ENCODE measurements around the gene CCDC3.
"Not testable (repeated sequence)": the region's sequence is repeated elsewhere in the genome, so short reads cannot be mapped to it uniquely, and the experiment has no call there.

CCDC3 gene

DNA sequence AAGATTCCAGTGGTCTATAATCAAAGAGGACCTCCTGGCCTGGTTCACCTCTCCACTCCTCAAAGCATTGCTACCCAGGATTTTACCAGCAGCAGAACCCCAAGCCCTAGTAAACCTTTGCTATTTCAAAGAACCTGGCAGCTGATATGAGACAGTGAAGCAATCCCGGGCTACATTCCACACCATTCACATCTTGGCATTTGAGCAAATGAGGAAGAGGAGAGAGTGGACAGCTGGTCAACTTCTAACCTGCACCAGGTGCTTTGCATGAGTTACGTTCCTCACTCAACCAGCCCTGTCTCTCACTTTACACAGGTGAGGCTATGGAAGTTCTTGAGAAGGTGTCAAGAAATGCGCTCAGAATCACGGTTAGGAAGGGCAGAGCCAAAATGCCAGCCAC lies 1.1 kb downstream of the CCDC3 start:
- DNase-seq (ENCODE audit: low read depth in 3 of 3), result no peak

DNA sequence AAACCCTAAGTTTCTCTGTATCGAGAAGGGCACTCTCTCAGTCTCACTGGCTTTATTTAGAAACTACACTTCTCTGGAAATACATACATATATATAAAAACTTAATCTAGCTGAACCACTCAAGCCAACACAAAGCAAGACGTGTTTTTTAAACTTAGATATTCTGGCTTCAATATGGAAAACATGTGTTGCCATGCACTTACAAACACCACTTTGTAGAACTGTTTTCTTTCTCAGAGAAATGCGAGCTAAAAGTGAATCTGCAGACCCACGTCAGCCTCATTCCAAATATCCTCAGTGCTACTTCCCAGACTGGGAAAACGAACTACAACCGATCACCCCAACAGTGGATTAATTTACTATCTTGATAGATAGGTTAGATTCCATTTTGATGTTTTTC lies 1.7 kb downstream of the CCDC3 start:
- DNase-seq (ENCODE audit: low read depth in 3 of 3), result no peak

DNA sequence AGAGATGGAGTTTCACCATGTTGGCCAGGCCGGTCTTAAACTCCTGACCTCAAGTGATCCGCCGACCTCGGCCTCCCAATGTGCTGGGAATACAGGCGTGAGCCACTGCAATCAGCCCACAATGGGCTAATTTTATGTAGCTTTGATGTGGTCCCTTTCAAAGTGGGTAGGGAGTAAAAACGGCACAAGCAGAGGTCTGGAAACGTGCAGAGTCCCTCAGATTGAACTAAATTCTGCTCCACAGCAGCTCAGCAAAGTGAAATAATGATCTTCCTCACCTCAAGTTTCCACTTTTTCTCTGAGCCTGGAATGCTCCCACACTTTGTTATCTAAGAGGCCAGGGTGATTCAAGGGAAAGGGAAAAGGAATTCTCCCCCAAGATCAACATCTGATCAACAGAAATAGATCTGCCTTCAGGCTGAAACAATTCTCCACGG lies 6.1 kb downstream of the CCDC3 start:
- no peak for DNase-seq (ENCODE audit: low read depth in 3 of 3)

GRCh38 chr10:12993595-12993994 lies 7.9 kb downstream of the CCDC3 start:
- no peak for DNase-seq (ENCODE audit: low read depth in 3 of 3)

- no peak for DNase-seq (ENCODE audit: low read depth in 3 of 3)
These were observed 16.2 kb downstream of the CCDC3 start for GRCh38 chr10:12985347-12985746.

- DNase-seq (ENCODE audit: low read depth in 3 of 3), result no peak
These were observed 17.3 kb downstream of the CCDC3 start for GRCh38 chr10:12984165-12984747.

GRCh38 chr10:12983568-12983967 lies 17.9 kb downstream of the CCDC3 start:
- DNase-seq (ENCODE audit: low read depth in 3 of 3), result not testable (repeated sequence)

DNA sequence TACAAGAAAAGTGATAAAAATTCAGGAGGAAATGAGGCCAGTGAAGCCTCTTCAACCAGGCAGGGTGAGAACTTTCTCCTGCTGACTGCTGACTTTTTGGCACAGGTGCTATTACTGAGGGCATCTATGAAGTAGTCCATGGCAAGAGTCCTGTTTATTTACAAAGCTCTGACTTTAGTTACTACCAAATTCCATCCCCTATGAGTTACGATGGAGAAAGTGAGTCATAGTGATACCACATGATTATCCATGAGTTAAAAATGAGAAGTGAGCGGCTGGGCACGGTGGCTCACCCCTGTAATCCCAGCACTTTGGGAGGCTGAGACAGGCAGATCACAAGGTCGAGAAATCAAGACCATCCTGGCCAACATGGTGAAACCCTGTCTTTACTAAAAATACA lies 19.9 kb downstream of the CCDC3 start:
- DNase-seq (ENCODE audit: low read depth in 3 of 3), result no peak

- no peak for DNase-seq (ENCODE audit: low read depth in 3 of 3)
These were observed 20.7 kb downstream of the CCDC3 start for GRCh38 chr10:12980713-12981306.

- DNase-seq (ENCODE audit: low read depth in 3 of 3), result no peak
These were observed 21.3 kb downstream of the CCDC3 start for GRCh38 chr10:12980102-12980661.

GRCh38 chr10:12978891-12979290 lies 22.6 kb downstream of the CCDC3 start:
- DNase-seq (ENCODE audit: low read depth in 3 of 3), result no peak

DNA sequence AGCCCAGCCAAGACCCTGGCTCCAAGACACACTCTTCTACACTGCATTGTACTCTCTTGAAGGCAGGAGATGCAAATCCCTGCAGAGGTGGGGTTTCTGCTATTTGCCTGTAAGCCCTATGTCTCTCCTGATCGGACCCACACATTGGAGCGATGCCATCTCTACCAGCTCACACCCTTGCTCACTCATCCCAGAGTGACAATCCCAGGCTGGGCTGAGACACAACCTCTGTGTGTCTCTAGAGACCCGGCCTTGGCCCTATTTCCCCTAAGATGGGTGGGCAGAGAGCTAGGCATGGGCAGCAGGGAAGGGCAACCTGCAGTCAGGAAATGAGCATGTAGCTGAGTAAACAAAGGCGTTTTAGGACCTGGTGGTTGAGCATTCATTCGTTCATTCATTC lies 25.6 kb downstream of the CCDC3 start:
- DNase-seq (ENCODE audit: low read depth in 3 of 3), result no peak

DNA sequence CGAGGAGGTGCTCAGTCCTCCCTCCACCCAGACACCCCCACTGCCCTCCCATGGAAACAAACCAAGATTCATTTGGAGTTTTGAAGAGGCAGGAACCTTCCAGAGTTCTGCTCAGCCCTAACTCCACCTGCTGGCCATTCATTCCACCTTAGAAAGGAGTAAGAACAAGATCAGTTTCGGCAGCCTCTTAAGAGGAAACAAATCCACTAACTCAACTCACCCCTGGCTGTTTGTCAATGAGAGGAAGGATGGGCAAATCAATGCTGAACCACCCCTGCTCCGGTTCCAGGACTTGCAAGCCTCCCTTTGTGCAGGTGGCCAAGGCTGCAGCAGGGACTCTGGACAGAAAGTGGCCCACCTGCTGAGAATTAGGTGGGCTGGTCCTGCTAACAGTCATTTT lies 26.2 kb downstream of the CCDC3 start:
- no peak for DNase-seq (ENCODE audit: low read depth in 3 of 3)

DNA sequence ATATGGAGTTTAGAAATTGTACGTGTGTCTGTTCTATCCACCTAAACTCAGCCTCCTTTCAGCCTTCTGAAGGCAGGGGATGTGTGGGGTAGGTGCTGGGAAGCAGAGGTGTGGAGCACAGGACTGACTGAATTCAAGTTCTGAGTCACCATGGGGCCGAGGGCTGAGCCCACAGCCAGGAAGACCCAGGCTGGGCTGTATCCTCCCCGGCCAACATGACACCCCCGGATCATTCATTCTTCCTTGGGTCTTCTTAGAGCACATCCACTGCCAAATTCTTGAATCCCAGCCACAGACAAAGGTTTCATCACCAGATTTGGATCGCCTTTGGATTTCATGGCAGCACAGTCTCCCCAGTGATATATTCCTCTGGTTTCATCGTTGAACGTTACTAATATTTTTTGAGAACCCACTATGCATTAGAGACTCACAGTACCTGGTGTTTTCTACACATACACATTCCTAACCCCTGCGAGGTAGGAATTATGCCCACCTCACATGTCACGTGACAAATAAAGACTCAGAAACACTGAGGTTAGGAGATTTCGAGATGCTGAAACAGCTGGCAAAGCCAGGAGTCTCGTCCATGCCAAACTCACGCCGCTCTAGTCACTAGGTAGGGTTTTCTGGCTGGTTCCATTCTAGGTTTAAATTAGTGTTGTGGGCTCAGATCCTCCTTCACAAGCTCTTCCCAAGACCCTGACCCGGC lies 26.9 kb downstream of the CCDC3 start:
- DNase-seq (ENCODE audit: low read depth in 3 of 3), result no peak

DNA sequence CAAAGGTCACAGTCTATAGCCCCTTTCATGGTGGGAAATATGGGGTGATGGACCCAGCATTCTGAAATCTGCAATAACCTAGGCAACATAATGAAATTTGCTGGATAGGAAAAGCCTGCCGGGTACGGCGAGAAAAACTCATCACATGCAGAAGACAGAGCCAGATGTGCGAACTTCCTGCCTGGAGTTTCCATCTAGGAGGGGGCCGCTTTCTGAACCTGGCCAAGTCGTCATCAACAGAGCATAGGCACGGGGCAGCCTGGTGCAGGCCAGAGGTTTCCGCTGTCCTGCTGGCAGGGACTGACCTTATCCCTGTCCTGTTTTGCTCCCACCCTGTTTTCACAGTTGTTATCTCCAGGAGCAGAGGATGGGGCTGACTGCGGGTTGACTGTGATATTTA lies 27.4 kb downstream of the CCDC3 start:
- no peak for DNase-seq (ENCODE audit: low read depth in 3 of 3)

DNA sequence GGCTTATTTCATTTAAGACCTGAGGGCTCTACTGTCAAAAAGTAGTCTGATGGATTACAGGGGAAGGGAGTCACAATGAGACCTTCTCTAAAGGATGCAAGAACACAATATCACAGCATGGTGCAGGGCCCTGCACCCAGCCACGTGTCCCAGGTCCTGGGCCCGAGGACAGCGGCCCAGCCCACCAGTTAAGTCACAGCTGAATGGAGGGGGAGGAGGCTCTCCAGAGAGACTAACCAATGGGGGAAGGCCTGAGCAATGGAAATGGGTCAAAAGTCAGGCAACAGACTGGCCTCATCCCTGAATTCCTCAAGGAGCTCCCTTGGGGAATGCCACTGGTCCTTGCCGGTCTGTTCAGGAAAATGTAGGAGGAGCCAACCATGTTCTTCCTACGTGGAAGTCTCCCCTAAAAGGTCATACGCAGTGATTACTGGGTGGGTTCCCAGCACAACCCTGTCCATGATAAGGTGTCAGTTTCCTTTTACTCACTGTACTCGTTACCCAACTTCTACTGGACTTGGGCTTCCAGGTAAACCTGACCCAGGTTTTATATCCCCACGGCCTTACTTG lies 28.3 kb downstream of the CCDC3 start:
- no peak for DNase-seq (ENCODE audit: low read depth in 3 of 3)

DNA sequence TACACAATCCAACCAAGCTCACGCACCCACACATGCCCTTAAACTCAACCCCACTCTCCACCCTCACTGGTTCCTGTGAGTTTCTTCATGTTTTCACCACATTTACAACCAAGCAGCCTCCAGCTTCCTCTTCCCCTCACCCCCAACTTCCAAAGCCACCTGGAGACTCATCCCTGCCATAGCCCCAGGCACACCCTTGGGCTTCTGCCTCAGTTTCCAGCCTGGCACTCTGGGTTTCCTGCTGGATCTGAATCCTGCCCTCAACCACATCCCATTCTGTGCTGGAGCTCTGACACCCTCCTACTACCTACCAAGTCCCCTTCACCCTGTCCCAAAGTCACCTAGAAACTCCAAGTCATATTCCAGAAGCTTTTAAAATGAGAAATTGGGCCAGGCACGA lies 29.4 kb downstream of the CCDC3 start:
- no peak for DNase-seq (ENCODE audit: low read depth in 3 of 3)

GRCh38 chr10:12971001-12971788 lies 30.3 kb downstream of the CCDC3 start:
- no peak for DNase-seq (ENCODE audit: low read depth in 3 of 3)

DNA sequence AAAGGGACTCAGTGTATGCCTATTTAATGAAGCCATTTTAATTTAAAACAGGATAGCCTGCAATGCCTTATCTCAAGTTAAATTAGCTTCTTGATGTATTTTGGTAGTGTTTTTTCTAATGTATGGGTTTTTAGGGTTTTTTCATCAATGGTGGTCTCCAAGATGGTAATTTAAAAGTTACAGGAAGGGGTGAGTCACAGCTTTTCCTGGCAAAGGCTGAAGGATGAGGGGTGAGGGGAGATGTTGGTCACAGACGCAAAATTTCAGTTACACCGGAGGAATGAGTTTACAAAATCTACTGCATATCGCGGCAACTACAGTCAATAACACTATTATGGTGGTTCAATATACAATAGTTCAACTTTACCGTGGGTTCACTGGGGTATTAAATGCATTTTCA lies 31.6 kb downstream of the CCDC3 start:
- no peak for DNase-seq (ENCODE audit: low read depth in 3 of 3)

DNA sequence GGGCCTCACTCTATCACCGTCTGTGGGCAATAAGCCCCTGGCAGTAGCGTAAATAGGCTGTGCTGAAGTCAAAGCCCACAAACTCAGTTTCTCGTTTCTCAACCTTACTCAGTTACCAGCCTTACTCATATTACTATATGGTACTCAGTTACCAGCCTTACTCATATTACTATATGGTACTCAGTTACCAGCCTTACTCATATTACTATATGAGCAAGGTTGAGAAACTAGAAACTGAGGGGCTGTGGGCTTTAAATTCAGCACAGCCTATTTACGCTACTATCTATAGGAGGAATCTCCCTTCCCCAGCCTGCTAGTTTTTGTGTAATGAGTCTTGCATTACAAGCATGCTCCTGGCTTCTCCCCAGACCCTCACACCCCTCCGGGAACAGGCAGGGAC lies 35.4 kb downstream of the CCDC3 start:
- DNase-seq (ENCODE audit: low read depth in 3 of 3), result no peak

- no peak for DNase-seq (ENCODE audit: low read depth in 3 of 3)
These were observed 35.9 kb downstream of the CCDC3 start for GRCh38 chr10:12965571-12965970.

DNA sequence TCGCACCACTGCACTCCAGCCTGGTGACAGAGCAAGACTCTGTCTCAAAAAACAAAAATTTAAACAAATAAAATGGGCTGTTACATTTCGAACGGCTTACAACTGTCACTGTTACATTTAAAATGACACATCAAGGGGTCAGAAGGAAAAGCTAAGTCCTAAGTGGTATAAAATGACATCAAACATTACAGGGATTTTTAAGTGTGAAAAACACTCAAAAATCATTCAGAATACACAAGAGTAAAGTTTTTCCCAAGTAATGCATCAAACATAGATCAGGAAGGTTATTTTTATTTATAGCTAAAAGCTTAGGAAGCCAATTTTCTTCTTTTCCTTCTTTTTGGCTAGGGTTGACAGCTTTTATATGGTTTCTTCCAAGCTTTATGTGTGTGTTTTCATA lies 39.0 kb downstream of the CCDC3 start:
- no peak for DNase-seq (ENCODE audit: low read depth in 3 of 3)
